A549 (cell line): Measurements from ENCODE around the gene PALLD. TPM values are rescaled to one million over a fixed set of nuclear protein-coding genes. Genes with fewer than 3 reads are reported as not detected.

Experiments used
- ATAC-seq, 2 experiments: fragments of 200-7000 bp in 1 of 2; fragments of >200 bp in 1 of 2; cut with Nextera tagmentation in 1 of 2; cut with Tn5 transposase in 1 of 2; 3 replicates each; pipeline versions ENCODE4 v1.8.0 to v1.9.1; 2018 to 2020; ENCODE audit warnings: mild to moderate bottlenecking in 1 of 2, moderate library complexity in 1 of 2
- CTCF ChIA-PET: fragments of 300-600 bp; sonication (Branson Sonifier 250); formaldehyde crosslinking; extraction: SDS; loops from one replicate; lab custom pipeline; 2021; ENCODE audit warnings: antibody characterized with exemption, inconsistent platforms; lab: Yijun Ruan, JAX
- POLR2A ChIA-PET: fragments of 350-600 bp; formaldehyde crosslinking; extraction: SDS; loops from one replicate; lab custom pipeline; 2021; ENCODE audit warnings: antibody characterized with exemption, inconsistent platforms; lab: Yijun Ruan, JAX
- DNase-seq, 2 experiments: peaks; one replicate each; pipeline versions ENCODE4 v3.0.0 to v3.0.0-alpha.2; 2011 to 2016; ENCODE audit warnings: low read depth in 1 of 2, low spot score in 1 of 2
- FAIRE-seq: peaks from 2 replicates; lab custom pipeline; 2011; peaks lifted over from hg19 to GRCh38; lab: Jason Lieb, UNC
- H3K27ac ChIP-seq, 2 experiments: fragments of >200 bp; sonication (Bioruptor Twin); formaldehyde crosslinking; 3 replicates each; pipeline ENCODE4 v1.5.1; 2016 to 2017
- H3K4me1 ChIP-seq: fragments of >200 bp; sonication (Bioruptor Twin); formaldehyde crosslinking; 3 replicates; pipeline ENCODE4 v1.6.1; 2016
- H3K4me2 ChIP-seq: fragments of >200 bp; sonication (Bioruptor Twin); formaldehyde crosslinking; 3 replicates; pipeline ENCODE4 v1.6.1; 2016
- H3K4me3 ChIP-seq: fragments of >200 bp; sonication (Bioruptor Twin); formaldehyde crosslinking; 3 replicates; pipeline ENCODE4 v1.5.1; 2016
- H3K9me3 ChIP-seq: fragments of >200 bp; sonication (Bioruptor Twin); formaldehyde crosslinking; 3 replicates; pipeline ENCODE4 v1.6.1; 2016
- ATOH8 ChIP-seq: fragments of 250-450 bp; sonication (Bioruptor Pico); IDR thresholded peaks from 2 replicates; pipeline ENCODE4 v1.5.0; 2020; ENCODE audit warnings: low read depth, mild to moderate bottlenecking, moderate library complexity
- BCL3 ChIP-seq: fragments of >200 bp; sonication (Bioruptor Twin); formaldehyde crosslinking; IDR thresholded peaks from 3 replicates; pipeline ENCODE4 v1.6.1; 2016
- CBX2 ChIP-seq: fragments of 200-600 bp; sonication (generic); IDR thresholded peaks from 2 replicates; pipeline ENCODE4 v1.6.1; 2016; ENCODE audit warnings: low read depth, mild to moderate bottlenecking, borderline replicate concordance
- CHD2 ChIP-seq: fragments of 150-350 bp; IDR thresholded peaks from 2 replicates; pipeline ENCODE4 v1.6.1; 2014; ENCODE audit warnings: low read length; ENCODE audit not compliant: partially characterized antibody
- CTCF ChIP-seq: fragments of >200 bp; sonication (Bioruptor Twin); formaldehyde crosslinking; IDR thresholded peaks from 3 replicates; pipeline ENCODE4 v1.5.1; 2016
- EHF ChIP-seq: fragments of 250-450 bp; sonication (Bioruptor Pico); IDR thresholded peaks from 2 replicates; pipeline ENCODE4 v1.5.0; 2020; ENCODE audit warnings: mild to moderate bottlenecking
- EHMT2 ChIP-seq: fragments of 200-600 bp; sonication (generic); IDR thresholded peaks from 2 replicates; pipeline ENCODE4 v1.6.1; 2016; ENCODE audit warnings: antibody characterized with exemption, low read depth, mild to moderate bottlenecking, moderate library complexity
- EP300 ChIP-seq, 2 experiments: fragments of >200 bp; sonication (Bioruptor Twin); formaldehyde crosslinking; IDR thresholded peaks; 2 replicates in 1 of 2; 3 replicates in 1 of 2; pipeline ENCODE4 v1.6.1; 2016 to 2017
- ESRRA ChIP-seq: fragments of 150-350 bp; IDR thresholded peaks from 2 replicates; pipeline ENCODE4 v1.6.1; 2014; ENCODE audit warnings: mild to moderate bottlenecking, low read length, borderline replicate concordance
- FOXS1 ChIP-seq: fragments of 250-450 bp; sonication (Bioruptor Pico); IDR thresholded peaks from 2 replicates; pipeline ENCODE4 v1.5.0; 2020; ENCODE audit warnings: mild to moderate bottlenecking, moderate library complexity
- HEYL ChIP-seq: fragments of 250-450 bp; sonication (Bioruptor Pico); IDR thresholded peaks from 2 replicates; pipeline ENCODE4 v1.8.0; 2021; ENCODE audit warnings: mild to moderate bottlenecking, moderate library complexity
- HOXA7 ChIP-seq: fragments of 250-450 bp; sonication (Bioruptor Pico); IDR thresholded peaks from 2 replicates; pipeline ENCODE4 v1.5.0; 2020; ENCODE audit warnings: mild to moderate bottlenecking, moderate library complexity
- HOXB5 ChIP-seq: fragments of 250-450 bp; sonication (Bioruptor Pico); IDR thresholded peaks from 2 replicates; pipeline ENCODE4 v1.5.0; 2020; ENCODE audit warnings: mild to moderate bottlenecking, moderate library complexity
- JUN ChIP-seq, 2 experiments: fragments of >200 bp; sonication (Bioruptor Twin); formaldehyde crosslinking; IDR thresholded peaks; 2 replicates in 1 of 2; 3 replicates in 1 of 2; pipeline ENCODE4 v1.6.1; 2016 to 2017
- KDM1A ChIP-seq: fragments of 200-600 bp; sonication (generic); IDR thresholded peaks from 2 replicates; pipeline ENCODE4 v1.6.1; 2016; ENCODE audit warnings: low read depth, mild to moderate bottlenecking
- MAZ ChIP-seq: fragments of 150-350 bp; IDR thresholded peaks from 2 replicates; pipeline ENCODE4 v1.6.1; 2014; ENCODE audit warnings: antibody characterized with exemption, low read depth, low read length, borderline replicate concordance
- NPAS2 ChIP-seq: fragments of 250-450 bp; sonication (Bioruptor Pico); IDR thresholded peaks from 2 replicates; pipeline ENCODE4 v1.8.0; 2022; ENCODE audit warnings: mild to moderate bottlenecking, moderate library complexity, borderline replicate concordance
- NR3C1 ChIP-seq: fragments of >200 bp; sonication (Bioruptor Twin); formaldehyde crosslinking; IDR thresholded peaks from 3 replicates; pipeline ENCODE4 v1.6.1; 2017
- PBX3 ChIP-seq: IDR thresholded peaks from 2 replicates; pipeline ENCODE4 v1.6.1; 2012
- PHF8 ChIP-seq: fragments of 200-600 bp; sonication (generic); IDR thresholded peaks from 2 replicates; pipeline ENCODE4 v1.6.1; 2016; ENCODE audit warnings: low read depth, mild to moderate bottlenecking, antibody characterized with exemption, moderate library complexity, borderline replicate concordance
- RAD21 ChIP-seq, 2 experiments: fragments of >200 bp in 1 of 2; sonication (Bioruptor Twin) in 1 of 2; formaldehyde crosslinking in 1 of 2; IDR thresholded peaks in 1 of 2; conservative IDR thresholded peaks in 1 of 2; 2 replicates in 1 of 2; 3 replicates in 1 of 2; pipeline ENCODE4 v1.6.1; 2012 to 2018; ENCODE audit warnings: inconsistent platforms in 1 of 2
- SREBF2 ChIP-seq: fragments of 450-650 bp; IDR thresholded peaks from 2 replicates; pipeline ENCODE4 v1.6.1; 2014; ENCODE audit warnings: mild to moderate bottlenecking, moderate library complexity
- TFCP2L1 ChIP-seq: fragments of 250-450 bp; sonication (Bioruptor Pico); IDR thresholded peaks from 2 replicates; pipeline ENCODE4 v1.5.0; 2021; ENCODE audit warnings: mild to moderate bottlenecking
- ZNF302 ChIP-seq: fragments of 250-450 bp; sonication (Bioruptor Pico); IDR thresholded peaks from 2 replicates; pipeline ENCODE4 v1.9.0; 2021; ENCODE audit warnings: inconsistent platforms, mild to moderate bottlenecking, moderate library complexity
- ZSCAN20 ChIP-seq: fragments of 250-450 bp; sonication (Bioruptor Pico); IDR thresholded peaks from 2 replicates; pipeline ENCODE4 v1.8.0; 2022; ENCODE audit warnings: mild to moderate bottlenecking, moderate library complexity
- WGBS: methylation state at CpG from one replicate; pipeline ENCODE4 v1.1.6; 2017; ENCODE audit errors: missing lambda C conversion rate; 5-methylcytosine and 5-hydroxymethylcytosine counted together
- polyA plus RNA-seq, 4 experiments: library from polyadenylated mRNA; depleted of rRNA in 3 of 4; stranded (reverse); fragments of >200 nt; fragmentation: RNase III in 1 of 4; extraction: RNeasy Plus Mini Kit Qiagen cat#74134 plus additional on column Dnase treatment in 1 of 4; gene quantifications; 2 replicates in 3 of 4; 3 replicates in 1 of 4; pipeline ENCODE4 v1.2.3, GENCODE V29; 2011 to 2017
- TF ChIP-seq, protein P1 (sequence below): fragments of 150-350 bp; IDR thresholded peaks from 2 replicates; pipeline ENCODE4 v1.6.1; 2014; ENCODE audit warnings: low read depth, mild to moderate bottlenecking, low read length
- TF ChIP-seq, protein P2 (sequence below): fragments of >200 bp; sonication (Bioruptor Twin); formaldehyde crosslinking; IDR thresholded peaks from 2 replicates; pipeline ENCODE4 v1.6.1; 2016

Gene PALLD
- polyA plus RNA-seq, 2 of the 4 experiments (the other 2 are of a cell fraction): 88.8 to 113 TPM

DNA sequence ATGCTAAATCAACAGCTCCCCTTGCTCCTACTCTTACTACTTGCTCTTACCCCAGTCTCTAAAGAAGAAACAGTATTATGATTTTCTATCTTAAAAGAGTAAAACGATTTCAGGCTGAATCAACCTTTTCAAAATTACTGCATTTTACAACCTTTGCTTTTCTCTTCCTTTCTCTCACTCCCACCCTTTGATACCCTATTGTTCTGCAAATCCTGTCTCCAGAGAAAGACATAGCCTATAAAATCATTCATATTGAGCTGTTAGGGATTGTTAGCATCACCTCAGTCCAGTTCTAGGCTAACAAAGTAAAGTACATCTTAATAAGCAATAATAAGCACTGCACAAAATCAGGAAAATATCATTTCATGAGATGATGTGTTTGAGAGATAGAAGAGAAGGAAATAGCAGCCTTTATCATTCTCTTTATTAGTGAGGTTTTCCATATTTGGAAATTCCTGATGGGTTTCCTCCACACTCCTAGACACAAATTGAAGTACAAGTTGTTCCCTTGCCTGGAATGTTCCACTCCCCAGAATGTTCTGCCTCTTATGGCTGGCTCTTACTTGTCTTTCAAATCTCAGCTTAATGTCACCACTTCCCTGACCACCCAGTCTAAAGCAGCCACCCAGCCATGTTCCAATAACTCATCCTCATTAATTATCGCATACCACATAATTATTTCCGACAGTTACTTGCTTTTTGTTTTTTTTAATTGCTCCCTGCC, 219.7 kb downstream of the PALLD start:
- TF ChIP-seq ZNF302 (CRISPR knock-in tag): no peak
- no peak for TF ChIP-seq ATOH8 (CRISPR knock-in tag)
- no peak for TF ChIP-seq ZSCAN20 (CRISPR knock-in tag)
- TF ChIP-seq JUN (IDR thresholded peaks at IDR 0.05): no peak
- no peak for TF ChIP-seq ESRRA
- TF ChIP-seq, protein P1, sequence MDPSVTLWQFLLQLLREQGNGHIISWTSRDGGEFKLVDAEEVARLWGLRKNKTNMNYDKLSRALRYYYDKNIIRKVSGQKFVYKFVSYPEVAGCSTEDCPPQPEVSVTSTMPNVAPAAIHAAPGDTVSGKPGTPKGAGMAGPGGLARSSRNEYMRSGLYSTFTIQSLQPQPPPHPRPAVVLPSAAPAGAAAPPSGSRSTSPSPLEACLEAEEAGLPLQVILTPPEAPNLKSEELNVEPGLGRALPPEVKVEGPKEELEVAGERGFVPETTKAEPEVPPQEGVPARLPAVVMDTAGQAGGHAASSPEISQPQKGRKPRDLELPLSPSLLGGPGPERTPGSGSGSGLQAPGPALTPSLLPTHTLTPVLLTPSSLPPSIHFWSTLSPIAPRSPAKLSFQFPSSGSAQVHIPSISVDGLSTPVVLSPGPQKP: no peak
- TF ChIP-seq RAD21 (conservative IDR thresholded peaks at IDR 0.05 in 1 of 2, IDR thresholded peaks at IDR 0.05 in 1 of 2): no peak
- no peak for TF ChIP-seq HOXA7 (CRISPR knock-in tag)
- no peak for TF ChIP-seq HEYL
- no peak for TF ChIP-seq HOXB5
- TF ChIP-seq EHF (CRISPR knock-in tag): no peak
- no peak for TF ChIP-seq CBX2
- no peak overlapping the region for H3K4me3 ChIP-seq
- peaks cover 11% of the 10 kb centered on the region; the same call in 1 of the 3 replicates for H3K4me1 ChIP-seq
- ATAC-seq (no peak), DNase-seq (no peak), FAIRE-seq (no peak)
- peak overlapping the region in 1 of 2 experiments; percentile 66; a peak in 1 of 6 replicates for H3K27ac ChIP-seq
- POLR2A ChIA-PET: interaction anchor here (1.0 kb wide), 1 partner anchor 115 kb away, joined by 4 read pairs; no protein-coding TSS in a partner anchor
- no peaks in the 10 kb centered on the region for H3K9me3 ChIP-seq
- H3K4me2 ChIP-seq: no peak overlapping the region; the same call in 2 of the 3 replicates
- CTCF ChIA-PET: no interaction called here
- WGBS: 81% methylated on average over 3 of the region's 3 CpGs

DNA sequence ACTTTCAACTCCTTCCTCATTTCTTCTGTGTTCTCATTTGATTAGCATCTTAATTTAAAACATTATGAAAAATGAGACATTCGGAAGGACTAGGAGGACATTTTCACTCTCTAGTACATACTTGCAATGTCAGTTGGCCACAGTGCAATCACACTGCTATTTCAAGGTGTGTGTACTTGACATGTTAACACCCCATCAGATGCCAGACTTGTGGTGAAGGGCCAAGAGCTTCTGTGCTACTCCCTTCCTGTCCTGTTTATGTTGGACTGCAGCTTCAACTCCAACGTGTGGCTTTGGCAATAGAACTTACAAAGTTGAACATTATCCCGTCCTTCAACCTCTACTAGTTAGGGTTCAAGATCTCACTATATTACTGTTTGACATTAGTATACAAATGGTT, 221.0 kb downstream of the PALLD start:
- peaks cover 8% of the 10 kb centered on the region; the same call in 1 of the 3 replicates for H3K4me1 ChIP-seq
- no peak for FAIRE-seq
- TF ChIP-seq EP300 (IDR thresholded peaks at IDR 0.05) (no peak), CHD2 (no peak), EHMT2 (no peak), TFCP2L1 (CRISPR knock-in tag) (no peak), BCL3 (no peak), ATOH8 (CRISPR knock-in tag) (no peak), SREBF2 (no peak), ZSCAN20 (CRISPR knock-in tag) (no peak), FOXS1 (CRISPR knock-in tag) (no peak), PHF8 (no peak), KDM1A (no peak), CTCF (no peak), MAZ (no peak), NR3C1 (no peak), PBX3 (no peak), NPAS2 (CRISPR knock-in tag) (no peak)
- TF ChIP-seq, protein P1: no peak
- TF ChIP-seq, protein P2, sequence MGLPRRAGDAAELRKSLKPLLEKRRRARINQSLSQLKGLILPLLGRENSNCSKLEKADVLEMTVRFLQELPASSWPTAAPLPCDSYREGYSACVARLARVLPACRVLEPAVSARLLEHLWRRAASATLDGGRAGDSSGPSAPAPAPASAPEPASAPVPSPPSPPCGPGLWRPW: no peak
- TF ChIP-seq, all 56 proteins: peak for 0
- Histone ChIP-seq H3K9me3 (no peaks in the 10 kb centered on the region), H3K4me3 (no peak overlapping the region), H3K27ac (peak overlapping the region in 1 of 2 experiments; percentile 40; a peak in 1 of 6 replicates), H3K4me2 (no peak overlapping the region)
- ATAC-seq (no peak), DNase-seq (no peak)
- POLR2A ChIA-PET: no interaction called here
- WGBS: 68% methylated on average over 3 of the region's 3 CpGs
- CTCF ChIA-PET: interaction anchor here (0.9 kb wide), 1 partner anchor 13 kb away, joined by 3 read pairs; no protein-coding TSS in a partner anchor
